WI38 (cell line): ENCODE measurements around the gene CYTH4.
"Not testable (repeated sequence)": the region's sequence is repeated elsewhere in the genome, so short reads cannot be mapped to it uniquely, and the experiment has no call there.

Source experiments
- H3K4me3 ChIP-seq: 2 replicates; pipeline ENCODE4 v1.5.1; 2011; ENCODE audit warnings: low read depth, mild to moderate bottlenecking, control low read depth, low read length
- TF ChIP-seq, protein P1 (sequence below): IDR thresholded peaks from 2 replicates; pipeline ENCODE4 v1.5.1; 2012; ENCODE audit warnings: low read depth, mild to moderate bottlenecking, control low read depth, low read length

Gene CYTH4, protein sequence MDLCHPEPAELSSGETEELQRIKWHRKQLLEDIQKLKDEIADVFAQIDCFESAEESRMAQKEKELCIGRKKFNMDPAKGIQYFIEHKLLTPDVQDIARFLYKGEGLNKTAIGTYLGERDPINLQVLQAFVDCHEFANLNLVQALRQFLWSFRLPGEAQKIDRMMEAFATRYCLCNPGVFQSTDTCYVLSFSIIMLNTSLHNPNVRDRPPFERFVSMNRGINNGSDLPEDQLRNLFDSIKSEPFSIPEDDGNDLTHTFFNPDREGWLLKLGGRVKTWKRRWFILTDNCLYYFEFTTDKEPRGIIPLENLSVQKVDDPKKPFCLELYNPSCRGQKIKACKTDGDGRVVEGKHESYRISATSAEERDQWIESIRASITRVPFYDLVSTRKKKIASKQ

DNA sequence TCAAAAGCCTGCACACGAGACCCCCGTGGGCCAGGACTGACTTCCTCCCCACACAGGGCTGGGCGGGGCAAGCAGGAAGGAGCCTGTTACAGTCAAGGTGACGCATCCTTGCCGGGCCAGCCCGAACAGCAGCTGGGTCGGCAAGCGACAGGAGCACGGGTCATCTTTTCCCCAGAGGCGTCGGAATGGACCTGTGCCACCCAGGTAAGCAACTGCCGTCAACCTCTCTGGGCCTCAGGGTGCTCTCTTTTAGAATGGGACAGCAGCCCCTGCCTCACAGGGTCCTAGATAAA, at the start of gene CYTH4:
CYTH4 (plus strand) TSS at position 124 of the 293 bp plus-strand sequence; CDS start at position 186, 62 bp downstream.
- TF ChIP-seq, protein P1, sequence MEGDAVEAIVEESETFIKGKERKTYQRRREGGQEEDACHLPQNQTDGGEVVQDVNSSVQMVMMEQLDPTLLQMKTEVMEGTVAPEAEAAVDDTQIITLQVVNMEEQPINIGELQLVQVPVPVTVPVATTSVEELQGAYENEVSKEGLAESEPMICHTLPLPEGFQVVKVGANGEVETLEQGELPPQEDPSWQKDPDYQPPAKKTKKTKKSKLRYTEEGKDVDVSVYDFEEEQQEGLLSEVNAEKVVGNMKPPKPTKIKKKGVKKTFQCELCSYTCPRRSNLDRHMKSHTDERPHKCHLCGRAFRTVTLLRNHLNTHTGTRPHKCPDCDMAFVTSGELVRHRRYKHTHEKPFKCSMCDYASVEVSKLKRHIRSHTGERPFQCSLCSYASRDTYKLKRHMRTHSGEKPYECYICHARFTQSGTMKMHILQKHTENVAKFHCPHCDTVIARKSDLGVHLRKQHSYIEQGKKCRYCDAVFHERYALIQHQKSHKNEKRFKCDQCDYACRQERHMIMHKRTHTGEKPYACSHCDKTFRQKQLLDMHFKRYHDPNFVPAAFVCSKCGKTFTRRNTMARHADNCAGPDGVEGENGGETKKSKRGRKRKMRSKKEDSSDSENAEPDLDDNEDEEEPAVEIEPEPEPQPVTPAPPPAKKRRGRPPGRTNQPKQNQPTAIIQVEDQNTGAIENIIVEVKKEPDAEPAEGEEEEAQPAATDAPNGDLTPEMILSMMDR, result no peak

DNA sequence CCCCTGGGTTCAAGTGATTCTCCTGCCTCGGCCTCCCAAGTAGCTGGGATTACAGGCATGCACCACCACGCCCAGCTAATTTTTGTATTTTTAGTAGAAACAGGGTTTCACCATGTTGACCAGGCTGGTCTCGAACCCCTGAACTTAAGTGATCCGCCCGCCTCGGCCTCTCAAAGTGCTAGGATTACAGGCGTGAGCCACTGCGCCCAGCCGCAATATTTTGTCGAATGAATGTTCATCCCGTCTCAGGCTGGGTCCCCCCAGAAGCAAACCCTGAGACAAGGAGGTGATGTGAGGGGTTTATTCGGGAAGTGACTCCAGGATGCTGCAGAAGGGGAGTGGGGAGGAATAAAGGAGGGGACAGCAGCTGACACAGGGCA, 48.9 kb upstream of the CYTH4 start:
- not testable (repeated sequence) for H3K4me3 ChIP-seq

More for the DNA sequence above, at the start of gene CYTH4:
- no peak within 1 kb of the TSS for H3K4me3 ChIP-seq

DNA sequence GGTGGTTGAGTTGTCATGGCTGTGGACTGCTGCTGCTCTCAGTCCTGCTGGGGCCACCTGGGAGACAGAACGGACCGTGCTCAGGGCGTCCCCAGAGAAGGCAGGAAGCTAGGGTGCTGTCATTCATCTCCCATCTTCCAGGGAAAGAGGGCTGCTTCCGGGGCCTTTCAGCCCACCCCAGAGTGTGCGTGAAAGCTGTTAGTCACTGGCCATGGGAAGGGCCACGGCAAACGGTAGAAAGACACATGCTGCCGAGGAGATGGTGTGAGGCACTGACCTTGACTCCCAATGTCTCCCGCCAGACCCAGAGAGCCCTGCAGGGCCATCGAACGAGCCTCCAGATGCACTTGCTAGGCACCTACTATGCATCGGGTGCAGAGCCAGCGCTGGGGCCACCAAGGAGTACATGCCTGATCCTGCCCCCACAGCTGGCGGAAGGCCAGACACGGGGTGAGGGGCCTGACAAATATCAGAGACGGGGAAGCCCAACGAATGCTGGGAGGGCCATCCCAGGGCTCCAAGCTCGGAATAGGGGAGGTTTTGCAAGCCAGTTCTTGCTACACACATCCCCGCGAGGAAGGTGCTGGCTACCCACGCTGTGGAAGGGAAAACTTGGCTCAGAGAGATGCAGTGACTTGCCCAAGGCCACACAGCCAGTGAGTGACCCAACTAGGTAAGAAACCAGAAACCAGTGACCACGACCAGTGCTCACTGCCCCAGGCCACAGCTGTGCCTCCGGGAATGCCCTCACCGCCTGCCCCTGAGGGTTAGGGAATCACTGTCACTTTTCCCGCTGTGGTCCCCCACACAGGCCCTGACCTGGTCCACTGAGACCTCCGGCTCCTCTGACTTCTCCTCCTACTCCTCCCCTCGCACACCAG, 48.3 kb upstream of the CYTH4 start:
- H3K4me3 ChIP-seq, result no peak overlapping the region
- TF ChIP-seq, protein P1, result no peak

DNA sequence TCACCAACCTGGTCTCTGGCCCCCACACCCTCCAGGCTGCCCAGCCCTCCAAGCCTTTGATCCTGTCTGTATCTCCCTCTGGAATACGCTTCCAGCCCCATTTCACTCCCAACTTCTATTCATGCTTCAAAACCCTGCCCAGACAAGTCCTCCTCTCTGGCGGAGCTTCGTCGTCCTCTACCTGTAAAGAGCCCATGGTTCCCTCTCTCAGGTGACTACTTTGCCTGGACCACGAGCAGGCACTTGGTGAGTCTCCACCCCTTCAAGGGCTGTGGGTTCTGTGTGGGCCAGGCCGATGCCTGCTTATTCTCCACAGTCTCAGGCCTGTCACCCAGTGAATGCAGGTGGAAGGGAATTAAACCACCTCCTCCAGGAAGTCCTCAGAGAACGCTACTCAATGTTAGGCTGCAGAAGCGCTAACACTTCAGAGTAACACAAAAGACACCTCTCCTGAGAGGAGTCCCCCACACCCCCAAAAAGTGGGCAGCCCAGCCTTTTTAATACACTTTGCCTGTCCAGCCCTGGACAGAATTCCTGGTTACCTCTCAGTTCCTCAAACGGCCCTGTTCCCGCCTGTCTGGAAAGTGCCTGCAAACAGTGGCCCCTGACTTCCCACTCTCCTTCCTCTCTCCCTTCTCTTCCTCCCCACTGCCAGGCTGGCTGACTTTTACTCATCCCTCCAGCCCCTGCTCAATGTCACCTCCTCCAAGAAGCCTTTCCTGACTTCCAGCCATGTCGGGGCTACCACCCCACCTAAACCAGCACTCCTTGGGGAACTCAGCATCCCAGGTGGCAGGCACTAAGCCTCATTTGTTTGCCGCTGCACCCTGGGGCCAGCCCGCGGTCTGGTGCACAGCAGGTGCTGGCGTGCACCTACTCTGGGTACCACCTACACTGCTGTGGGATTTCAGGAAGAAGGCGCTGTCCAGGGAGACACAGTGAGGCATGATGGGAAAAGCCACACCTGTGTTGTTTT, 47.3 kb upstream of the CYTH4 start:
- TF ChIP-seq, protein P1, result no peak
- H3K4me3 ChIP-seq, result no peak overlapping the region

DNA sequence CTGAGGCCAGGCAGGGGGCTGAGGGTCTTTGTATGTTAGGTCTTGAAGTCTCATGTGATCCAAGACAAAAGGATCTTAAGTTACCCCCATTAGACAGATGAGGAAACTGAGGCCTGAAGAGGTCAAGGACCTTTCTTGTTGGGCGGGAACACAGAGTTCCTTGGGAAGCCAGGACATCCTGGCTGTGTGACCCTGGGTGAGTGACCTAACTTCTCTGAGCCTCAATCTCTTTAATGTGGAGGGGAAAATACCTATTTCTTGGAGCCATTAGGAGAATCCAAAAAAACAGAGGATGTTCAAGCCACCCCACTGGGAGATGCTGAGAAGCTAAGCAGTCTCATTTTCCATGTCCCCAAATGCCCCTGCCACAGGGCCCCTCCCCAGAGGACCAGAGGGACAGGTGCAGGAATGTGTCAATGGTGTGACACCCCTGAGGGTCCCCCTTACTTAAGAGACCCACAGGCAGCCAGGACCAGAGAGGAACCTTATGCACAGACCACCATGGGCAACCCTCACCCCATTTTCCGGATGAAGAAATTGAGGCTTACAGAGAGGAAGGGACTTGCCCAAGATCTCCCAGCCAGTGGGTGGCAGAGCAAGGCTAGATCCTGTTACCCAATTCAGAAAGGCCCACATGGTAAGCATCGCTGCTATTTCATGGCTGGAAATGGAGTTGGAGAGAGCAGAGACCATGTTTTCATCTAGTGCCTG, 46.3 kb upstream of the CYTH4 start:
- TF ChIP-seq, protein P1, result no peak
- no peak overlapping the region for H3K4me3 ChIP-seq

DNA sequence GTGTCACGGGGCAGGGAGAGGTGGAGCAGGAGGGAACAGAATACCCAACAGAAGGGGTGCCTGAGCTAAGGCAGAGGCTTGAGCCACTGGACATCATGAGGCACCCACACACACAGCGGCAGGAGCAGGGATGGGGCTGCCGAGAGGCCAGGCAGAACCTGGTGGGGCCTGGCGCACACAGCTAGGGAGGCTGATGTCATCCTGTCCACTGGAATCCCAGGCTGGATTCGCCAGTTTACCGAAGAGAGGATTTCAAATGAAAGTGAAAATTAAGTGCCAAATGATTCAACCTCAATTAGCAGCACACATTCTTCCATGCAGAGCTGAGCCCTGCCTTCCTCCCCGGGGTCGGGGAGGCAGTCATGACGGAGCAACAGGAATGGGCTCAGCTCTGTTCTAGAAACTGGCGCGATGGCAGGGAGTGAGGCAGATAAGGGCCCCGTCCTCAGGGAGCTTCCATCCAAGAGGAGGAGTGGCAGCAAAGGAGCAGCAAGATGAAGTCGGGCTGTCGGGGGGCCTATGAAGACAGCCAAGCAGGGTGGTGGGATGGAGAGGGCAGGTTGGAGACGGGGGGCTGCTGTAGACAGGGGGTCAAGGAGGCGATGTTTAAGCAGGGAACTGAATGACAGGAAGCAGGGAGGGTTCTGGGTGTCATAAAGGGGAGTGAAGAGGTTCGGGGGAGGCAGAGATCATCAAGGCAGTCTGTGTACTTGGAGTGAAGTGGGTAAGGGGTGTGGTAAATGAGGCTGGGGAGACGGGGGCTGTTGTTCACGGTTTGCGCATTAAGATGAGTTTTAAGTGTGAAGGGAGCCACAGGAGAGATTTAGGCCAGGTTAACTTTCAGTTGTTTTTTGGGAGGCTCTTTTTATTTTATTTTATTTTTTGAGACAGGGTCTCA, 44.7 kb upstream of the CYTH4 start:
- TF ChIP-seq, protein P1, result no peak
- H3K4me3 ChIP-seq, result no peak overlapping the region
